CD4-positive, alpha-beta T cell (primary cell): ENCODE measurements around the gene WDCP. TPM values are rescaled to one million over a fixed set of nuclear protein-coding genes. Genes with fewer than 3 reads are reported as not detected.
A peak's percentile ranks its signal among the peaks of the same experiment; 100 is the strongest.

Experiments
- ATAC-seq: fragments of 200-7000 bp; cut with Tn5 transposase; one replicate; pipeline ENCODE4 v1.10.0; 2022; ENCODE audit warnings: mild to moderate bottlenecking; ENCODE audit not compliant: poor library complexity
- CTCF ChIA-PET: fragments of 350-600 bp; sonication (Branson Sonifier 250); formaldehyde crosslinking; loops from one replicate; lab custom pipeline; 2021; ENCODE audit warnings: antibody characterized with exemption, inconsistent platforms; lab: Charles Lee
- POLR2A ChIA-PET: fragments of 350-600 bp; sonication (Branson Sonifier 250); formaldehyde crosslinking; loops from one replicate; lab custom pipeline; 2021; ENCODE audit warnings: antibody characterized with exemption, inconsistent platforms; lab: Charles Lee
- DNase-seq, 14 experiments: peaks; one replicate each; pipeline ENCODE4 v3.0.0-alpha.2; 2013 to 2020; ENCODE audit warnings: mixed read lengths in 2 of 14
- H3K27ac ChIP-seq, 2 donors: one replicate each; pipeline versions ENCODE4 v1.5.1 to v1.7.0; 2013; ENCODE audit warnings: low read length in 2 of 2, low read depth in 1 of 2, mild to moderate bottlenecking in 1 of 2
- H3K27me3 ChIP-seq, 2 experiments: 1 replicate in 1 of 2; 2 replicates in 1 of 2; pipeline versions ENCODE4 v1.6.1 to v1.7.0; 2013; ENCODE audit warnings: low read length in 2 of 2, control low read depth in 1 of 2, mild to moderate bottlenecking in 1 of 2, moderate library complexity in 1 of 2; ENCODE audit not compliant: insufficient read depth in 2 of 2, control insufficient read depth in 1 of 2
- H3K36me3 ChIP-seq: one replicate; pipeline ENCODE4 v1.6.1; 2013; ENCODE audit warnings: low read length, control low read depth; ENCODE audit not compliant: insufficient read depth
- H3K4me1 ChIP-seq: one replicate; pipeline ENCODE4 v1.6.1; 2013; ENCODE audit warnings: low read length, control low read depth; ENCODE audit not compliant: insufficient read depth
- H3K4me3 ChIP-seq: one replicate; pipeline ENCODE4 v1.5.1; 2013; ENCODE audit warnings: mild to moderate bottlenecking, low read length, moderate library complexity
- H3K9me3 ChIP-seq, 2 experiments: 1 replicate in 1 of 2; 2 replicates in 1 of 2; pipeline versions ENCODE4 v1.6.1 to v1.7.0; 2013; ENCODE audit warnings: low read length in 2 of 2, mild to moderate bottlenecking in 2 of 2, control low read depth in 1 of 2, moderate library complexity in 1 of 2; ENCODE audit not compliant: control insufficient read depth in 1 of 2, insufficient read depth in 1 of 2
- H3K27ac Mint-ChIP-seq: one replicate; pipeline ENCODE4 v1.8.0; 2020; ENCODE audit warnings: mixed read lengths
- H3K27me3 Mint-ChIP-seq: one replicate; pipeline ENCODE4 v1.8.0; 2021; ENCODE audit warnings: mixed read lengths
- H3K36me3 Mint-ChIP-seq: one replicate; pipeline ENCODE4 v1.8.0; 2021; ENCODE audit warnings: low read depth, mixed read lengths
- H3K4me1 Mint-ChIP-seq: one replicate; pipeline ENCODE4 v1.8.0; 2021; ENCODE audit warnings: low read depth, mixed read lengths
- H3K4me3 Mint-ChIP-seq: one replicate; pipeline ENCODE4 v1.8.0; 2020; ENCODE audit warnings: mild to moderate bottlenecking, mixed read lengths
- H3K9me3 Mint-ChIP-seq: one replicate; pipeline ENCODE4 v1.8.0; 2020; ENCODE audit warnings: mixed read lengths
- CTCF ChIP-seq: fragments of 200-600 bp; IDR thresholded peaks from one replicate; pipeline ENCODE4 v1.8.0; 2022; ENCODE audit warnings: antibody characterized with exemption, mild to moderate bottlenecking
- intact Hi-C, 2 experiments: fragments of 100-400 bp; cut with DNase I in 1 of 2; cut with micrococcal nuclease in 1 of 2; formaldehyde crosslinking; loops; one replicate each; pipeline versions ENCODE4 v1.15.1 to v1.9.0; 2023 to 2025; cut with DNase I, micrococcal nuclease
- total RNA-seq, 174 experiments: library from RNA in 2 of 174; stranded (reverse) in 2 of 174; gene quantifications; one replicate each; pipeline ENCODE4 v1.2.3 and lab custom pipeline; 2021 to 2026

The WDCP gene
- total RNA-seq, 2 experiments from 2014 or later, result 1.4 to 2.0 TPM

GRCh38 chr2:24051833-24052232 lies 4.6 kb upstream of the WDCP start:
- intact Hi-C loops, result no loop called here
- Mint-ChIP-seq H3K9me3 (no peaks in the 10 kb centered on the region), H3K27me3 (peaks cover 13% of the 10 kb centered on the region), H3K27ac (no peak overlapping the region), H3K4me1 (peaks cover 15% of the 10 kb centered on the region), H3K4me3 (no peak overlapping the region), H3K36me3 (peaks cover 5% of the 10 kb centered on the region)
- H3K4me3 ChIP-seq, result no peak overlapping the region
- H3K27me3 ChIP-seq, result peaks cover 10 to 26% of the 10 kb centered on the region in 2 experiments
- H3K9me3 ChIP-seq, result no peaks in the 10 kb centered on the region
- H3K36me3 ChIP-seq, result no peaks in the 10 kb centered on the region
- DNase-seq, result no peak
- ChIA-PET POLR2A (interaction anchor here (2.5 kb wide), 1 partner anchor 125 kb away, joined by 11 read pairs; the partner anchor contains the start of gene ATAD2B), CTCF (interaction anchor here (0.6 to 1.2 kb wide), 2 partner anchors 71 to 125 kb away, joined by 3 to 5 read pairs; partner anchors contain the start of gene ATAD2B)
- TF ChIP-seq CTCF, result no peak
- no peak for ATAC-seq
- no peak overlapping the region for H3K27ac ChIP-seq
- peaks cover 27% of the 10 kb centered on the region for H3K4me1 ChIP-seq

GRCh38 chr2:24050041-24050979 lies 3.1 kb upstream of the WDCP start:
- Histone ChIP-seq H3K4me1 (peaks cover 30% of the 10 kb centered on the region), H3K36me3 (no peaks in the 10 kb centered on the region), H3K9me3 (no peaks in the 10 kb centered on the region), H3K4me3 (peak overlapping the region; percentile 59), H3K27me3 (peaks cover 10 to 26% of the 10 kb centered on the region in 2 experiments), H3K27ac (no peak overlapping the region)
- Mint-ChIP-seq H3K36me3 (peaks cover 5% of the 10 kb centered on the region), H3K9me3 (no peaks in the 10 kb centered on the region), H3K4me3 (peak overlapping the region; percentile 47), H3K27me3 (peaks cover 13% of the 10 kb centered on the region), H3K27ac (no peak overlapping the region), H3K4me1 (peaks cover 24% of the 10 kb centered on the region)
- ATAC-seq (no peak), DNase-seq (peak in 7 of 14 experiments; percentile 4 to 35 (median 14))
- no peak for TF ChIP-seq CTCF
- ChIA-PET CTCF (interaction anchor here (1.2 kb wide), 1 partner anchor 34 kb away, joined by 4 read pairs; the partner anchor contains the start of gene TP53I3), POLR2A (interaction anchor here (0.7 to 4.8 kb wide), 4 partner anchors 13 to 1866 kb away, joined by 3 to 77 read pairs (median 7); partner anchors contain the start of genes ATAD2B and SF3B6)
- intact Hi-C loops, result no loop called here

- H3K4me3 ChIP-seq, result peak within 1 kb of the TSS; percentile 59
- CTCF ChIA-PET, result interaction anchor here (1.2 kb wide), 1 partner anchor 35 kb away, joined by 4 read pairs; the partner anchor contains the start of gene TP53I3
- intact Hi-C loops, result loop anchor here in 1 of 2 experiments (5.0 kb wide), 2 partner anchors 107 to 122 kb away; partner anchors contain the start of genes ATAD2B and UBXN2A
Observed at GRCh38 chr2:24049485-24050021, 2.4 kb upstream of the WDCP start, which contains the start of gene FKBP1B. Gene FKBP1B, plus strand, starts transcription at chr2:24049741. Its CDS starts 109 bp downstream, at chr2:24049850.

More at GRCh38 chr2:24049485-24050021, 2.4 kb upstream of the WDCP start, which contains the start of gene FKBP1B:
- ATAC-seq, result peak; percentile 5
- Histone ChIP-seq H3K27ac (no peak within 1 kb of the TSS), H3K9me3 (no peaks in the 10 kb centered on the region), H3K4me1 (peaks cover 30% of the 10 kb centered on the region), H3K36me3 (no peaks in the 10 kb centered on the region), H3K27me3 (peaks cover 10 to 26% of the 10 kb centered on the region in 2 experiments)
- peak in 10 of 14 experiments; percentile 9 to 72 (median 41) for DNase-seq
- Mint-ChIP-seq H3K36me3 (peaks cover 5% of the 10 kb centered on the region), H3K27ac (no peak within 1 kb of the TSS), H3K27me3 (peaks cover 13% of the 10 kb centered on the region), H3K9me3 (no peaks in the 10 kb centered on the region), H3K4me1 (peaks cover 29% of the 10 kb centered on the region), H3K4me3 (peak within 1 kb of the TSS; percentile 80)
- TF ChIP-seq CTCF, result no peak
- POLR2A ChIA-PET, result interaction anchor here (1.3 to 4.8 kb wide), 3 partner anchors 12 to 123 kb away, joined by 3 to 77 read pairs (median 11); partner anchors contain the start of genes ATAD2B and SF3B6
